ENCODE measurements around the gene KRT82.
"Not testable (repeated sequence)": the region's sequence is repeated elsewhere in the genome, so short reads cannot be mapped to it uniquely, and the experiment has no call there.

Gene KRT82

GRCh38 chr12:52405922-52406385 is at the start of gene KRT82:
Gene KRT82, minus strand, starts transcription at chr12:52406335. Its CDS starts 58 bp downstream, at chr12:52406277.
- TF ChIP-seq CTCF (IDR thresholded peaks at IDR 0.05; ENCODE audit: borderline replicate concordance, insufficient read depth, low read depth, low read length) = no peak
- no peak within 1 kb of the TSS for H3K4me3 ChIP-seq (ENCODE audit: low read depth, low read length)

- no peak overlapping the region for H3K4me3 ChIP-seq (ENCODE audit: low read depth, low read length)
- TF ChIP-seq CTCF (IDR thresholded peaks at IDR 0.05; ENCODE audit: borderline replicate concordance, insufficient read depth, low read depth, low read length) = no peak
Measured at GRCh38 chr12:52455821-52456220, 49.7 kb upstream of the KRT82 start.

DNA sequence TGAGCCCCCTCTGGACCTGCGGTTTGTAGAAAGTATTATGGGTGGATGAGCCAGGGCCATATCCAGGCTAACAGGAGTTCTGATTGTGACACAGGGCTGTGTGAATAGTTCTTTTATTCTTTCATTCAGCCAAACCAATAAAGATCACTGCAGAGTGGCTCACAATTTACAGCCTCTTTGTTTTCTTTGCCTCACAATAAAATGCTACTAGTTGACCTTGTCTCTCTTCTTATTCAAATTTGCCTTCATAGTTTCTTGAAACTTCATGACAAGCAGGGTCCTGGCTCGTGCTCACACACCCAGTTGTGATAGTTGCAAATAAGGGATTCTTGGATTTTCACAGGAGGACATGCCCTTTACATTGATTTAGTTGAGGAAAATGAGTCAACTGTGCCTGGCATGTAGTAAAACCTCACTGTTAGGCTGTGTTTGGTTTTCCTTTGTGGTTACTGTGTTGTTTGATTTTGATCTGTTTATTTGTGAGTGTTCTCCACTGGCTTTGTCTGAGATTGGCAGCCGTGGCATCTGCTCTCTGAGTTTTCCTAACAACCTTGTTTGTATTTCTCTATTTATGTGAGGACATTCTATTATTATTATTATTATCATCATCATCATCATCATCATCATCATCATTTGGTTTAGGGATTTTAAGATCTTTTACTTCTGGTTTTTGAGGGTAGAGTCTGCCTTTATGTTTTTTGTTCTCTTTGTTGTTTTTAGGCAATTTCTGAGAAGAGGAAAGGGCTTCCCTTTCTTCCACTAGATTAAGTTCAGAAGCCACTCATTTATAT is 48.5 kb upstream of the KRT82 start:
- no peak overlapping the region for H3K4me3 ChIP-seq (ENCODE audit: low read depth, low read length)
- no peak for TF ChIP-seq CTCF (IDR thresholded peaks at IDR 0.05; ENCODE audit: borderline replicate concordance, insufficient read depth, low read depth, low read length)

DNA sequence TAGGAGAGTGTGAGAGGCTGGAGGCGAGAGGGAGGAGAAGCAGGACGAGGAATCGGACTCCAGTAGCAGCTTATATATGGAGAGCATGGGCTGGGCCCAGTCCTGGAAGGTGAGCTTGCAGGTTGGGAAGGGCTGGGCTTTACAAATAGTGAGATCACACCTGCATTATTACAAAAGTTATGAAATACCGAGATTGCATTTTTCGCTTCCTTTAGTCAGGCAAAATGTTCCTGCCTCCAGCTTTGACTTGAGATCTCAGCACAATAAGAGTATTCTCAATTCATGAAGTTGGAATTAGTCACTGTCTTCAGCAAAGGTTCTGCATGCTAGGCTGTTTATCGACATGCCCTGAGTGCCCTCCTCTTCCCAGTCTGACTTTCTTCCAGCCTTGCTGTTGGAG is 46.0 kb upstream of the KRT82 start, which contains the start of gene KRT6B:
Gene KRT6B (minus strand): TSS at position 46 of the 400 bp plus-strand sequence. CDS start 68 bp downstream, outside the sequence.
- TF ChIP-seq CTCF (IDR thresholded peaks at IDR 0.05; ENCODE audit: borderline replicate concordance, insufficient read depth, low read depth, low read length) = no peak
- H3K4me3 ChIP-seq (ENCODE audit: low read depth, low read length) = no peak within 1 kb of the TSS

DNA sequence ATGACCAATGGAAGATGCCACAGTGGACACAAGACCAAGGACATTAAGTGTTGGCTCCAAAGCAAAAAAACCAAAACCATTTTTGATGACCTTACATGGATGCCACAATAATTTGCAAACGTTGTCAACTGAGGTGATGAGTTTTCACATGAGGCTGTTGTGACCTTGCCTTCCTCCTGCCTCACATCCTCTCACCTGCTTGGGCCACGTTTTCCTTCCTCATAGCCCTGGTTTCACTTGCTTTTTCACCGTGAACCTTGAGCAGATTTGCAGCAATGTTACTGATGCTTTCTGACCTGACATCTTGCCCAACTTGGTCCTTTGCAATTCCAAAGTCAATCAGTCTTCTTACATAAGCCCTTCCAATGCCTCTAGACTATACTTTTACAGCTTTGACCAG is 42.1 kb upstream of the KRT82 start:
- no peak for TF ChIP-seq CTCF (IDR thresholded peaks at IDR 0.05; ENCODE audit: borderline replicate concordance, insufficient read depth, low read depth, low read length)
- no peak overlapping the region for H3K4me3 ChIP-seq (ENCODE audit: low read depth, low read length)

GRCh38 chr12:52447196-52447595 is 41.1 kb upstream of the KRT82 start:
- H3K4me3 ChIP-seq (ENCODE audit: low read depth, low read length) = not testable (repeated sequence)

GRCh38 chr12:52446367-52447045 is 40.4 kb upstream of the KRT82 start:
- no peak overlapping the region for H3K4me3 ChIP-seq (ENCODE audit: low read depth, low read length)
- no peak for TF ChIP-seq CTCF (IDR thresholded peaks at IDR 0.05; ENCODE audit: borderline replicate concordance, insufficient read depth, low read depth, low read length)
